ENCODE measurements around the gene LRMDA.
"Not testable (repeated sequence)": the region's sequence is repeated elsewhere in the genome, so short reads cannot be mapped to it uniquely, and the experiment has no call there.

- not testable (repeated sequence) for TF ChIP-seq POLR2A, CTCF (IDR thresholded peaks at IDR 0.05)
These were observed 1095.4 kb downstream of the LRMDA start for GRCh38 chr10:76526833-76527232.
